ENCODE results near the gene BCLAF1. TPM values are rescaled to one million over a fixed set of nuclear protein-coding genes. Genes with fewer than 3 reads are reported as not detected.

The BCLAF1 gene
- total and polyA plus RNA-seq, 2 of the 8 experiments (the other 6 are each of a cell fraction or from before 2014, with no cell fraction given): 30.5 to 230 TPM

- POLR2A ChIA-PET (ENCODE audit: partially characterized antibody): interaction anchor here (1.1 to 2.3 kb wide), 4 partner anchors 11 to 20 kb away, joined by 3 to 11 read pairs (median 8); partner anchors contain the start of gene BCLAF1
- H2BK15ac ChIP-seq (ENCODE audit: low read length): no peak overlapping the region
- no peak overlapping the region for H2AFZ ChIP-seq (ENCODE audit: low read length)
- CTCF ChIA-PET (ENCODE audit: partially characterized antibody): interaction anchor here (0.6 to 1.2 kb wide), 6 partner anchors 11 to 60 kb away, joined by 3 to 4 read pairs (median 3); partner anchors contain the start of gene BCLAF1
- H3K18ac ChIP-seq (ENCODE audit: extremely low read depth, low read length): no peak overlapping the region
- DNase-seq (ENCODE audit: low read depth in 1 of 2, low spot score in 2 of 2) (no peak), FAIRE-seq (no peak)
- H2BK5ac ChIP-seq (ENCODE audit: low read depth, low read length): no peak overlapping the region
- peaks cover 15 to 79% (median 62%) of the 10 kb centered on the region in 4 experiments for H3K36me3 ChIP-seq (ENCODE audit: control insufficient read depth in 2 of 4, insufficient read depth in 4 of 4, low read length in 3 of 4)
- no peaks in the 10 kb centered on the region for H3K79me1 ChIP-seq (ENCODE audit: low read depth, low read length)
- no peaks in the 10 kb centered on the region for H3K4me1 ChIP-seq (replicated peaks in 1 of 4; ENCODE audit: control insufficient read depth in 3 of 4, insufficient read depth in 4 of 4, low read length in 3 of 4)
- no peak overlapping the region for H2BK12ac ChIP-seq (ENCODE audit: low read depth, low read length)
- WGBS, 2 experiments (ENCODE audit: extremely low coverage in 1 of 2, insufficient coverage in 1 of 2, insufficient read length in 1 of 2, insufficient replicate concordance in 2 of 2, low coverage in 1 of 2, low lambda C conversion rate in 2 of 2, missing lambda C conversion rate in 1 of 2): 100% methylated on average over 1 of the region's 1 CpG; no CpG with 5 or more reads in 1 of the 2 experiments
- no peak overlapping the region for H4K91ac ChIP-seq (replicated peaks; ENCODE audit: insufficient read length, low read length)
- H3K27ac ChIP-seq (ENCODE audit: low read depth, low read length): no peak overlapping the region
- H3K14ac ChIP-seq (ENCODE audit: insufficient read length): no peak overlapping the region
- no peaks in the 10 kb centered on the region for H3K9me3 ChIP-seq (ENCODE audit: insufficient read depth in 2 of 2, low read depth in 1 of 2, low read length in 1 of 2)
- no peak overlapping the region for H2BK120ac ChIP-seq (replicated peaks; ENCODE audit: low read depth, low read length)
- no peak overlapping the region for H4K5ac ChIP-seq (ENCODE audit: insufficient read length, low read depth, low read length)
- H3K23ac ChIP-seq (ENCODE audit: insufficient read length): no peak overlapping the region
- H3K27me3 ChIP-seq (replicated peaks in 1 of 4; ENCODE audit: control insufficient read depth in 3 of 4, extremely low read depth in 1 of 4, insufficient read depth in 3 of 4, low read length in 3 of 4): no peaks in the 10 kb centered on the region
- no peak overlapping the region for H4K8ac ChIP-seq (ENCODE audit: extremely low read depth, insufficient read depth, low read length)
- no peak overlapping the region for H3K4me2 ChIP-seq (ENCODE audit: insufficient read depth in 1 of 2, low read depth in 2 of 2, low read length in 2 of 2)
- no peak overlapping the region for H3K4ac ChIP-seq (replicated peaks; ENCODE audit: insufficient read length, low read depth, low read length)
- H3K79me2 ChIP-seq (ENCODE audit: control insufficient read depth in 1 of 2, insufficient read depth in 2 of 2, low read length in 2 of 2): peaks cover 0 to 60% of the 10 kb centered on the region in 2 experiments; a peak in 2 of 4 replicates
- H2AK5ac ChIP-seq (ENCODE audit: low read depth, low read length): no peak overlapping the region
- no peak overlapping the region for H3K56ac ChIP-seq (replicated peaks; ENCODE audit: insufficient read length, low read depth, low read length)
- no peak overlapping the region for H3K4me3 ChIP-seq (ENCODE audit: extremely low read depth in 1 of 4, insufficient read depth in 2 of 4, low read depth in 3 of 4, low read length in 4 of 4)
- H2BK20ac ChIP-seq (ENCODE audit: low read length): no peak overlapping the region
- no peaks in the 10 kb centered on the region for H3K23me2 ChIP-seq (ENCODE audit: low read depth, low read length)
- no peak overlapping the region for H3K9ac ChIP-seq (replicated peaks in 1 of 4; ENCODE audit: extremely low read depth in 1 of 4, low read depth in 3 of 4, low read length in 3 of 4)
- H4K20me1 ChIP-seq (replicated peaks in 1 of 2; ENCODE audit: control insufficient read depth in 1 of 2, insufficient read depth in 2 of 2, low read length in 2 of 2): peaks cover 2 to 3% of the 10 kb centered on the region in 2 experiments
- no peak for TF ChIP-seq BRCA1 (IDR thresholded peaks at IDR 0.05; ENCODE audit: low read depth, low read length)
- no peak for TF ChIP-seq NRF1 (IDR thresholded peaks at IDR 0.05; ENCODE audit: low read depth, low read length)
- no peak for TF ChIP-seq GABPA (IDR thresholded peaks at IDR 0.05; ENCODE audit: borderline replicate concordance, insufficient read depth, low read length)
- TF ChIP-seq ASH2L (IDR thresholded peaks at IDR 0.05; ENCODE audit: low read length): no peak
Observed at GRCh38 chr6:136274062-136274461, 15.6 kb downstream of the BCLAF1 start.

Data from H1 (cell line).